HG03045 (cell line): ENCODE measurements around the gene ZNF200.
"Not testable (repeated sequence)": the region's sequence is repeated elsewhere in the genome, so short reads cannot be mapped to it uniquely, and the experiment has no call there.

Source experiments
- ATAC-seq: cut with Tn5 transposase; IDR thresholded peaks from one replicate; pipeline ENCODE4 v1.9.1; 2021; ENCODE audit warnings: mild to moderate bottlenecking, moderate library complexity; ENCODE audit not compliant: unreplicated experiment

Gene ZNF200

DNA sequence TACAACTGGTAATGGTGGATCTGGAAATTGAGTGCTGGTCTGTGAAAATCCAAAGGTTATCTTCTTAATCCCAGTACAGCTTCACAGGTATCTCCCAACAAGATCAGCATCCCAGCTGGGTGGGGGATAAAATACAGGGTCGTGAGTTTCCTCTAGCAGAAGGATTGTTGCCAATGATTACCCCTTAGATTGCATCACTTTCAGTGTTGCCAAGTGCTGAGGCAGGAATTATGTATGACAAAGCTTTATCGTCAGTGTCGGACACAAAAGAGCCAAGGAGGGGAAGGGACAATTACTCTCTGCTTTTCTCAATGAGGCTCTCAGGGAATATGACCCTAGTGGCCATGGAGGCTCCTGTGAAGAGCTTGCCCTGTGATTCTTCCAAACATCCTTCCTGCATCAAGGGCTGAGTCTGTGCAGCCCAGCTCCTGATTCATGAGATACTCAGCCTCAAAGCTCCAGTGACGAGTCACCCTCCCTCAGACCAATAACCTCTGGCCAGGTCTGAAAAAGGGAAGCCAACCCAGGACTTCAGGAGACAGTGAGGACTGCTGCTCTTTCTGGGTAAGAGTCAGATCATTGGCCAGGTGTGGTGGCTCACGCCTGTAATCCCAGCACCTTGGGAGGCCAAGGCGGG lies 31.9 kb downstream of the ZNF200 start:
- no peak for ATAC-seq

DNA sequence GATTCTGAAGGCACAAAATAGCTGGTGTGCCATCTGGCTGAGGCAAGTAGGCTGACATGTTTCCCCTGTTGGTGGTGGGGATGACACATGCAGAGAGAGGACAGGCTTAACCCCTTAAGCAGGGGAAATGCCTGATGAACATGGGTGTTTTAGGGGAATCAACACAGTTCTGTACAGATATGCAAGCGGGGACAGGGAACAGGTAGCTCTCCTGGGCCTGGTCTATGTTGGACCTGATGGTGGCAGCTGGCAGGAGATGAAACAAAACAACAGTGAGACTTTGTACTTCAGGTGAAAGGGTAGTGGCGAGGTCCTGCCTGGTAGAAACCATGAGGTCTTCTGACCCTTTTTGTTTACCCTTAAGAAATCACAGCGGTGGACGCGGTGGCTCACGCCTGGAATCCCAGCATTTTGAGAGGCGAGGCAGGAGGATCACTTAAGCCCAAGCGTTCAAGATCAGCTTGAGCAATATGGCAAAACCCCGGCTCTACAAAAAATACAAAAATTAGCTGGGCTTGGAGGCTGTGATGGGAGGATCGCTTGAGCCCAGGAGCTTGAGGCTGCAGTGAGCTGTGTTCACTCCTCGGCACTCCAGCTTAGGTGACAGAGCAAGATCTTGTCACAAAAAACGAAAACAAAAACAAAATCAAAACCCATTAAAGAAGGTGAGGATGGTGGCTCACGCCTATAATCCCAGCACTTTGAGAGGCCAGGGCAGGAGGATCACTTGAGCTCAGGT lies 36.5 kb downstream of the ZNF200 start:
- ATAC-seq, result no peak

DNA sequence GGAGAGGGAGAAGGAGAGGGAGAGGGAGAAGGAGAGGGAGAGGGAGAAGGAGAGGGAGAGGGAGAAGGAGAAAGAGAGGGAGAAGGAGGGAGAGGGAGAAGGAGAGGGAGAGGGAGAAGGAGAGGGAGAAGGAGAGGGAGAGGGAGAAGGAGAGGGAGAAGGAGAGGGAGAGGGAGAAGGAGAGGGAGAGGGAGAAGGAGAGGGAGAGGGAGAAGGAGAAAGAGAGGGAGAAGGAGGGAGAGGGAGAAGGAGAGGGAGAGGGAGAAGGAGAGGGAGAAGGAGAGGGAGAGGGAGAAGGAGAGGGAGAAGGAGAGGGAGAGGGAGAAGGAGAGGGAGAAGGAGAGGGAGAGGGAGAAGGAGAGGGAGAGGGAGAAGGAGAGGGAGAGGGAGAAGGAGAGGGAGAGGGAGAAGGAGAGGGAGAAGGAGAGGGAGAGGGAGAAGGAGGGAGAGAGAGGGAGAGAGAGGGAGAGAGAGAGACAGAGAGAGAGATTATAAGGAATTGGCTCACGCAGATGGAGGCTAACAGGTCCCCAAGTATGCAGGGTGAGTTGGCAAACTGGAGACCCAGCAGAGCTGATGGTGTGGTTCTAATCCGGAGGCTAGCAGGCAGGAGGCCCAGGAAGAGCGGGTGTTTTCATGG lies 37.1 kb downstream of the ZNF200 start:
- ATAC-seq, result not testable (repeated sequence)

DNA sequence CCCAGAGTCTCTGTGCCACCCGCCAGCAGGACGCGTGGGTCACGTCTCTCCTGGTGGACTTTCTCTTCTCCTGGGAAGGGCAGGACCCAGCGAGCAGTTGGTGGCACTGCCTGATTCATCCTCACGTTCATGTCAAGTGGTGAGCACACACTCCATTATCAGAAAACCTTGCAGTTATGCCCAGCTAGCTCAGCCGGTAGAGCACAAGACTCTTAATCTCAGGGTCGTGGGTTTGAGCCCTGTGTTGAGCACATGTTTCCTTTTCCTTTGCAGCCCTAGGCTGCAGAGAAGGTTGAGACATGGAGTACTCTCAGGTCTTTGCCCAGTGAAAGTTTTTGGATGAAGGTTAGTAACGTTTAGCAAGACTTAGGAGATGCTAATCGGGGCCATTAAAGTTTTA lies 39.0 kb downstream of the ZNF200 start:
- ATAC-seq, result no peak

DNA sequence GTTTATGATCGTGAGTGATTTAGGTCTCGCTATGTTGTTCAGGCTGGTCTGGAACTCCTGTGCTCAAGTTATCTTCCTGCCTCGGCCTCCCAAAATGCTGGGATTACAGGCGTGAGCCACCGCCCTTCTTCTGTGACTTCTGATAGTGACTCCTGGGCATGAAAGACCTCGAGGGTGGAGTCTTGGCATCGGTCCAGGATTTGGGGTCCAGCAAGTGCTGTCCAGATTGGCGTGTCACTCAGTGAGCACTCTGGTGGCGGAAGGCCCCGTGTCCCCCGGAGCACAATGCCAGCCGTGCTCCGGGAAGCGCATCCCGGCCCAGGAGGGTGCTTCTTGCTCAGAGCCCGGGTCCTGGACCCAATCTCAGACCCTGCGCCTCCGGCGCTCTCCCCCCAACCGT lies 40.2 kb downstream of the ZNF200 start:
- ATAC-seq, result no peak

DNA sequence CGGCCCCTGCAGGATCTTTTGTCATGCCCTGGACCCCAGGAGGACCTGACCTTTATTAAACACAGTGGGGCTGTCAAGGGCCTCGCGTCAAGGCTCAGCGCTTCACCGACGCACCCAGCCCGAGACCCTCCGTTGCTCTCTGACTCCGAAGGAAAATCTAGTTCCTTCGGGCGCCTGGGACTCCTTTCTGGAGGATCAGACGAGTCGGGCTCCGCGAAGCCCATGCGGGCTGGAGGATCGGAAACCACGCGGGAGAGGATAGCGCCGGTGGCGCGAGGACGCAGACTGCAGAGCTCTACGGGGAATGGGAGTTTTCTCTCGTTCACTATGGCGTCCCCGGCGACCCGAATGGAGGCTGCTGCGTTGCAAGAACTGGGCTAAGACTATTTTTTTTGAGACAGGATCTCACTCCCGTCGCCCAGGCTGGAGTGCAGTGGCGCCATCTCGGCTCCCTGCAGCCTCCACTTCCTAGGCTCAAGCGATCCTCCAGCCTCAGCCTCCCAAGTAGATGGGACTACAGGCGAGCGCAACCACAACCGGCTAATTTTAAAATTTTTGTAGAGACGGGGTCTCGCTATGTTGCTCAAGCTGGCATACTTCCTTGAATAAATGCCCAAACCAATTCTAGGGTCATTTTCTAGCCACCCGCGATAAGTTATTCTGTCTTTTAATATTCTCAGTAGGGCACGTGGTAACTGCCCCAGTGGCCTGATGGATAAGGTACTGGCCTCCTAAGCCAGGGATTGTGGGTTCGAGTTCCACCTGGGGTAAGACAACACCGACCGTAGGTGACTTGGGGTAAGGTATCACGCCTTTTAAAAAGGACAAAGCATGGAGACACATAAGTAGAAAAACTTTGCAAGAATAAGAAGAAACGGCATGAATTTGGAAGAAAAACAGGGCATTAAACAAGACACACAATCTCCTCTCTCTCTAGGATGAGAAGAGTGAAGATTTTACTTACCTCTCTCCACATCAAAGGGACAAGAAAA lies 41.4 kb downstream of the ZNF200 start:
- ATAC-seq, result no peak

DNA sequence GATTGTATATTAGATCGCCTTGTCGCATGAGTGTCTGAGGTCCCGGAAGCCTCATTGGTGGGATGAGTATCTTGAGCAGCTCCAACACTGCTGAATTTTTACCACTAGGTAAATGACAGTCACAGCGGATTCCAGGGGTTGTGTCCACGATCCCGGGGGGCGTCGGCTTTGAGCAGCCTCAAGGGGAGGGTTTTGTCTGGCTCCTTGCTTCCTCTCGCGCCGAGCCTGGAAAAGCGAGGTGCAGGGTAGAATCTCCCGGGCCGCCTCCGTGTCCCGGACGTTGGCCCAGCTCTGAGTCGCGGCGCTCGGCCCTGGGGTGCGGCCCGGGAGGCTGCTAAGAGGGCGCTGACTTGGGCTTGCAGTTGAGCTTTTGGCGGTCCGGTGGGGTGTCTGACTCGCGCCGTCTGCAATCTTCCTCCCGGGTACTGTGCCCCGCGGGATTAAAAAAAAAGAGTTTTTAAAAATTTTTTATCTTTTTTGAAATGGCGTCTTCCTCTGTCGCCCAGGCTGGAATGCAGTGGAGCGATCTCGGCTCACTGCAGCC lies 42.4 kb downstream of the ZNF200 start:
- ATAC-seq, result no peak

DNA sequence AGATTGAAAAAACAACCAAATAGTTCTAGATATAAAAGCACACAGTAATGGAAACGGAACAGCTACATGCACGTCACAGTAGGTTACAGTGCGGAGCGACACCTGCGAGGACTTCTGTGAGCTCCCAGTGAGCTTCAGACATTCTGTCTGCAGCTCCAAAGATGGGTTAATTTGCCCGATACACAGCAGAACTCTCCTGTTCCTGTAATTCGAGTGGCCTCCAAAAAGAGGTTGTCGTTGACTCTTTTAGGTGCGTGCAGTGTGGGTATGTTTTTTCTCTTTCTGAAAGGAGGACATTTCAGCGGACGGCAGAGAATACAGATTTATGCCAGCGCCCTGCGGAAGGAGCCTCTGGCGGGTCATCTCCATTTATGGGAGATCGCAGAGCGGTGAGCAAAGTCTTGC lies 44.0 kb downstream of the ZNF200 start:
- ATAC-seq, result no peak

DNA sequence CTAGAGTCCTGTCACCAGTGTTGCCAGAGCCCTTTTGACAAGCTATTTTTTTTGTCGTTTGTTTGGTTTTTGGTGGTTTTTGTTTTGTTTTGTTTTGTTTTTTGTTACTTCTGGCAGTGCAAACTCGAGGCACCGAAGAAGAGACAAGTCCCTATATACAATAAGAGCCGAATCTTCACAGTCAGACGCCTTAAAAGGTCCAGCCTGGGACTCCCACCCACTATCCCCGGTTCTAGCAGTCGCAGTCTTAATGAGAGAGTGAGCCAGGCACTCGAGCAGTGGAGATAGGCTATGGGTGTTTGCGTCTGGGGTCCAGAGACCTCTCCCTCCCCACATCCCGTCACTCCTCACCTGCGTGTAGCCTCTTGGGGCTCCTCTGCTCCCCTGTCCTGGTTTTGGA lies 45.1 kb downstream of the ZNF200 start:
- no peak for ATAC-seq

DNA sequence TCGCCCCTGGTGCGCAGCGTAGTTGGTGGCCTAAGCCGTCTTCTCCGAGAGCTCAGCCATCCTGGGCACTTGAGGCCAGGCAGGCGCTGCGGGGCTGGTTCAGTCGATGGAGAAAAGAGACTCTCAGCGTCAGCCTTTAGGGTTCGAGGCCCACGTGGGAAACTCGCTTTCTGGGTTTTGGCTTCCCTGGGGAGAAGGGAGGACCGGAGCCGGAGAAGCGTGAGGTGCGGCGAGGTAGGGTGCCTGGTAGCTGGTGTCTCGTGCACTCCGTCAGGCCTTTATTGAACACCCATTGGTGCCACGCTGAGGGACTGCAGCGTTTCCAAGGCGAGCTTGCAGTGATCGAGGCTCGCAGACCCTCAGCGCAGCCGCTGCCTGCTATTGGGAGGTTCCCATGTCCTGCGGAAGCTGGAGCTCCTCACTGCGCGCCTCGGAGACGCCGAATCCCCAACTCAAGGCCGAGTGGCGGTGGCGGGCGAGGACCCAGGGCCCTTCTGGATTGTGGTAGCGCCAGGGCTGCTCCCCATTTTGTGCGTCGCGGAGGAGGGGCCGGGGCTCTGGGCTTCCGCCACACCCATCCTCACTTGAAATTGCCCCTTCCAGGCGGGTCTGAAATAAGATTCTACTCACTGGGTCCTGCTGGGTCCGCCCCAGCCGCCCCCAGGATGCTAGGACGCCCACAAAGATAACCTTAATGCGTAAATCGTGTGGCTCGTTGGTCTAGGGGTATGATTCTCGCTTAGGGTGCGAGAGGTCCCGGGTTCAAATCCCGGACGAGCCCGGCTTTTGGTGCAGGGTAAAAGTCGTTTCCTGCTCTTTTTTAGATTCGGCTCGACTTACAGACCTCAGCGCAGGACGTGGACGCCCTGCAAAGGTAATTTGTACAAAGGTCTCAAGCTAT lies 45.8 kb downstream of the ZNF200 start:
- no peak for ATAC-seq

DNA sequence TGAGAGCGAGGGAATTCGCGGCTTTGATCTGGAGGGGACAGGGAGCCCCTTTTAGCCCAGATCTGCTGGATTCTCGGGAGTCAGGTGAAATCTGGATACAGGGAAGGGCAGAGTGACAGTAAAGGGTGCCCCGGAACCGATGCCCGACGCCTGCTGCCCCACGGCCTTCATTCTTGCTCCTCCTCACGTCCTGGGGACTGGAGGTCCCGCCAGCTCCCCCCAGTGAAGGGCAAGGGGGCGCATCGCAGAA lies 46.4 kb downstream of the ZNF200 start:
- no peak for ATAC-seq

DNA sequence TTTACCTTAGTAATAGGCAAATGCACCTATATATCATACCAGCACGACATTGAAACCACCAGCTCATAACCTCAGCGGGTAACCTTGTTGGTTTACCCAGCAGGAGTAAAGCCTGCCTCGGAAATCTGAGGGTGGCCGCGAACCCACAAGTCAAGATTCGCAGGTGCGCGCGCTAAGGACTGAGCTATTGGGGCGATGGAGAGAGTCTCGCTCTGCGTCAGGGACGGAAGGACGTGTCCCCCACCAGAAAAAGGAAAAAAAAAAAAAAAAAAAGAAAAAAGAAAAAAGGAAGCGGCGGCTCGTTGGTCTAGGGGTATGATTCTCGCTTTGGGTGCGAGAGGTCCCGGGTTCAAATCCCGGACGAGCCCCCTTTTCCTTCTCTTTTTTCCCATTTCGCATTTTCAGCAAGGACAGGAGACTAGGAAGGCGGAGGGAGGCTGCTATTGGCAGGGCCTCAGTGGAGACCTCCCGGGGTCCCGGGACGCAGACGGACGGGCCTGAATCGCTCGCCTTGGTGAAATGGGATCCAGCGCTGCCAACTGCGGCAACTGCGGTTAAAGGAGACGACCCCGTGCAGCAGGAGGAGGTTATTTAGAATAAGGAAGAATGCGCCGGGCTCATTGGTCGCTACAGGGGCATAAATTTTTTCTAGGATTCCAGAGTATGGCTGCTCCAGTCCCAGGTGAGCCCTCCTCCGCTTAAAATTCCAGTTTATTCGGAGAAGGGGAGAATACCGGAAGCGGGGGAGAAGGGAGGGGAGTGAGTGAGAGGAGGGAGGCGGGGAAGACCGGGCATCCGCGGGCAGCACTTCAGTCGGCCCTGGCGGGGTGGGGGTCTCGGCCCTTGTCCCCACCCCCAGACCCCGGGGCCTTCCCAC lies 46.9 kb downstream of the ZNF200 start, which contains the start of gene OR1F1:
OR1F1 (plus strand) TSS at position 407 of the 877 bp plus-strand sequence.
- no peak for ATAC-seq

DNA sequence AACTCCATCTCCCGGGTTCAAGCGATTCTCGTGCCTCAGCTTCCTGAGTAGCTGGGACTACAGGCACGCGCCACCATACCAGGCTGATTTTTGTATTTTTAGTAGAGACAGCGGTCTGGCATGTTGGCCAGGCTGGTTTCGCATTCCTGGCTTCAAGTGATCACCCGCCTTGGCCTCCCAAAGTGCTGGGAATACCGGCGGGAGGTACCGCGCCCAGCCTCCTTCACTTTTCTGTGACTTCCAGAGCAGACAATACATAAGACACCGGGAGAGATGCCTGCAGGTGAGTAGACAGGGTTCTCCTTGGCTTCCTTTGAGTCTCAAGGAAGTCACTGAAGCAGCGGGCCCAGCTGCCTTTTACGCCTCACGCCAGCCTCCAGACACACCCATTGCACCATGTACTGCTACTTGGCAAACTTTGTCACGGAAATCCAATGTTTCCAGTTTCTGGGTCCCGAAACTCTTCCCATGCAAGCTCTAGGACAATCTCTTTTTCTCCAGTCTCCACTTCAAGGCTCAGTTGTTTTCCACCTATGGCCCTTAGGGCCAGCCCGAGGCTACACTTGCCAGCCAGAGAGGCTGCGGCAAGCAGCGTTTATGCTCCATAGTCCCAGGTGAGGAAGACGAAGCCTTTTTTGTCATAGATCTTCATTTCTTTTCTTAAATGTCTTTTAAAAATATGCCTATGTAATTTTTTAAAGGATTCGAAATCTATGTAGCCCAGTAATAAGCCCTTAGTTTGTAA lies 47.8 kb downstream of the ZNF200 start:
- no peak for ATAC-seq

DNA sequence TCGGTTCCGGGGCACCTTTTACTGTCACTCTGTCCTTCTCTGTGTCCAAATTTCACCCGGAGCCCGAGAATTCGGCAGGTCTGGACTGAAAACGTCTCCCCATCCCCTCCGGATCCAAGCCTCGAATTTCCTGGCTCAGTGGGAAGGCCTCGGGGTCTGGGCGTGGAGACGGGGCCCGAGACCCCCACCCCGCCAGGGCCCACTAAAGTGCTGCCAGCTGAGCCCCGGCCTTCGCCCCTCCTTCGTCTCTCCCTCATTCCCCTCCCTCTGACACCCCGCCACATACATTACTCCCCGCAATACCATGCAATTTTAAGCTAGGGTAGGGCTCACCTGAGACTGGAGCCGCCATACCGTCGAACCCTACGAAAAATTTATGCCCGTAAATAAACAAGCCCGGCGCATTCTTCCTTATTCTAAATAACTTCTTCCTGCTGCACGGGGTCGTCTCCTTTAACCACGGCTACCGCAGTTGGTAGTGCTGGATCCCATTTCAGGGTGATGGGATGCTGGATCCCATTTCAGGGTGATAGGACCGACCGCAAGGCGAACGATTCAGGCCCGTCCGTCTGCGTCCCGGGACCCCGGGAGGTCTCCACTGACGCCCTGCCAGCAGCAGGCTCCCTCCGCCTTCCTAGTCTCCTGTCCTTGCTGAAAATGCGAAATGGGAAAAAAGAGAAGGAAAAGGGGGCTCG lies 51.4 kb downstream of the ZNF200 start:
- no peak for ATAC-seq

DNA sequence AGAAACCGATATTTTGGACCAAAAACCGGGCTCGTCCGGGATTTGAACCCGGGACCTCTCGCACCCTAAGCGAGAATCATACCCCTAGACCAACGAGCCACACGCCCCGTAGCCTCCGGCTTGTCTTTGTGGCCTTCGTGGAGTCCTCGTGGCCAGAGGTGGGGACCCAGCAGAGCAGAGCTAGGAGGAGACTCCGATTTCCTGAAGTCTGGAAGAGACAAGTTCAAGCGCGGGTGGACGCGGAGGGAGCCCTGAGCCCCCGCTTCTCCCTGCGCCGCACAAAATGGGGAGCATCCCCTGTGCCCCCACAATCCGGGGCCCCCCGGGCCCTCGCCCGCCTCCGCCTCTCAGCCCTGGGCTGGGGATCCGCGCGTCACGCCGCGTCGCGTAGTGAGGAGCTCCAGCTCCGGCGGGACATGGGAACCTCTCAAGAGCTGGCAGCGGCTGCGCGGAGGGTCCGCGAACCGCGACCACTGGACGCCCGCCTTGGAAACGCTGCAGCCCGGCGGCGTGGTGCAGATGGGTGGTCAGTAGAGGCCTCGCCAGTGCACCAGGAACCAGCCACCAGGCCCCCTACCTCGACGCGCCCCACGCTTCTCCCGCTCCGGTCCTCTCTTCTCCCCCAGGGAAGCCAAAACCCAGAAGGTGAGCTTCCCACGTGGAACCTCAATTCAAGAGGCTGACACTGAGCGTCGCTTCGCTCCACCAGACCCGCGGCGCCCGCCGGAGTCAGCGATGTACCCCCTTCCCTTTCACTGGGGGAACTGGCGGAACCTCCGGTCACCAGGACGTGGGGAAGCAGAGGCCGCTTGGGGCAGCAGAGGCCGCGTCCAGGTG lies 52.1 kb downstream of the ZNF200 start:
- no peak for ATAC-seq

DNA sequence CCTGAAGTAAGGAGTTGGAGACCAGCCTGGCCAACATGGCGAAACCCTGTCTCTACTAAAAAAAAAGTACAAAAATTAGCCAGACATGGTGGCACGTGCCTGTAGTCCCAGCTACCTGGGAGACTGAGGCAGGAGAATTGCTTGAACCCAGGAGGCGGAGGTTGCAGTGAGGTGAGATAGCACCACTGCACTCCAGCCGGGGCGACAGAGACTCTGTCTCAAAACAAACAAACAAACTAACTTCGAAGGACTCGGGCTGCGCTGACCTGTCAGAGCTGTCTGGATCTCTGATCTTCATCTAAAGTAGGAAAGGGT lies 52.7 kb downstream of the ZNF200 start:
- not testable (repeated sequence) for ATAC-seq

DNA sequence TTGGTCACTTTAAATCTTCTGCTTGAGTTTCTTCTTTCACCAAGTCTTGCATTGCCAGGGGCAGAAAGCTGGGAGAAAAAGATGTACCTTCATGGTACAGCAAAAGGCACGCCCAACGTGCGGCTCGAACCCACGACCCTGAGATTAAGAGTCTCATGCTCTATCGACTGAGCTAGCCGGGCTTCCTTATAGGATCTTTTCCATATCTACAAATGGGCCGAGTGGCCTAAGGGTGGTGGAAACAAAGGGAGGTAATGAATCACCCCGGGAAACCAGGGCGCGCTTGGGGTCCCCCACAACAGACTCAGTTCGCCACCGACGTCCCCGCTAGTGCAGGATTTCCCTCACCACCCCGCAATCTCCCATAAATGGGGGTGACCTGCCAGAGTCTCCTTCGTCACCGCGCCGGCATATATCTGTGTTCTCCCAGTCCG lies 54.5 kb downstream of the ZNF200 start:
- no peak for ATAC-seq
